HepG2 (cell line): ENCODE data around the gene SHTN1. TPM values are rescaled to one million over a fixed set of nuclear protein-coding genes. Genes with fewer than 3 reads are reported as not detected.
A peak's percentile ranks its signal among the peaks of the same experiment; 100 is the strongest.

Experiments
- CBFB ChIP-seq: sonication (generic); formaldehyde crosslinking; IDR thresholded peaks from 2 replicates; pipeline ENCODE4 v1.4.0; 2020; ENCODE audit warnings: missing genetic modification reagents
- CCDC6 ChIP-seq: sonication (generic); formaldehyde crosslinking; IDR thresholded peaks from 2 replicates; pipeline ENCODE4 v1.8.1; 2022; ENCODE audit warnings: mild to moderate bottlenecking, missing genetic modification reagents, moderate library complexity
- DNMT1 ChIP-seq: sonication (generic); formaldehyde crosslinking; IDR thresholded peaks from 2 replicates; pipeline ENCODE4 v1.5.1; 2020; ENCODE audit warnings: mild to moderate bottlenecking, missing genetic modification reagents
- ELF4 ChIP-seq: sonication (generic); formaldehyde crosslinking; IDR thresholded peaks from 2 replicates; pipeline ENCODE4 v1.5.0; 2020; ENCODE audit warnings: missing genetic modification reagents, mild to moderate bottlenecking, moderate library complexity, borderline replicate concordance
- GPN1 ChIP-seq: sonication (generic); formaldehyde crosslinking; IDR thresholded peaks from 2 replicates; pipeline ENCODE4 v1.5.1; 2020; ENCODE audit warnings: missing genetic modification reagents, borderline replicate concordance
- HHEX ChIP-seq: IDR thresholded peaks from 2 replicates; pipeline ENCODE4 v1.6.1; 2016; ENCODE audit warnings: control low read depth
- HMGXB4 ChIP-seq, 2 experiments: sonication (generic) in 1 of 2; formaldehyde crosslinking in 1 of 2; IDR thresholded peaks; 2 replicates each; pipeline versions ENCODE4 v1.4.0 to v1.6.1; 2018 to 2020; ENCODE audit warnings: missing genetic modification reagents in 2 of 2, borderline replicate concordance in 1 of 2, low read depth in 1 of 2, mild to moderate bottlenecking in 1 of 2, missing biosample characterization in 1 of 2
- HOXD1 ChIP-seq: sonication (generic); formaldehyde crosslinking; IDR thresholded peaks from 2 replicates; pipeline ENCODE4 v1.5.0; 2020; ENCODE audit warnings: missing genetic modification reagents
- KAT7 ChIP-seq: IDR thresholded peaks from 2 replicates; pipeline ENCODE4 v1.6.1; 2018; ENCODE audit warnings: borderline replicate concordance, missing compliant biosample characterization
- MYC ChIP-seq: sonication (generic); formaldehyde crosslinking; IDR thresholded peaks from 2 replicates; pipeline ENCODE4 v1.9.0; 2021; ENCODE audit warnings: missing genetic modification reagents, borderline replicate concordance
- RBM22 ChIP-seq: fragments of 200-400 bp; formaldehyde crosslinking; optimal IDR thresholded peaks from 2 replicates; pipeline ENCODE3; 2017; ENCODE audit warnings: mild to moderate bottlenecking, low read length, moderate library complexity
- REPIN1 ChIP-seq: sonication (generic); formaldehyde crosslinking; IDR thresholded peaks from 2 replicates; pipeline ENCODE4 v1.8.0; 2022; ENCODE audit warnings: missing genetic modification reagents, low read depth, mild to moderate bottlenecking, borderline replicate concordance
- RNF2 ChIP-seq: fragments of 450-650 bp; conservative IDR thresholded peaks from 2 replicates; pipeline ENCODE4 v1.6.1; 2016; ENCODE audit warnings: low read depth
- SAFB2 ChIP-seq: sonication (generic); formaldehyde crosslinking; IDR thresholded peaks from 2 replicates; pipeline ENCODE4 v1.5.1; 2020; ENCODE audit warnings: missing genetic modification reagents, low read depth, mild to moderate bottlenecking, borderline replicate concordance
- SALL2 ChIP-seq: sonication (generic); formaldehyde crosslinking; IDR thresholded peaks from 2 replicates; pipeline ENCODE4 v1.8.1; 2023; ENCODE audit warnings: mild to moderate bottlenecking, missing genetic modification reagents, inconsistent platforms
- TBL1XR1 ChIP-seq: fragments of 150-350 bp; IDR thresholded peaks from 2 replicates; pipeline ENCODE4 v1.6.1; 2014; ENCODE audit warnings: borderline replicate concordance, low read length; ENCODE audit not compliant: partially characterized antibody
- TFAP4 ChIP-seq: sonication (generic); IDR thresholded peaks from 2 replicates; pipeline ENCODE4 v1.6.1; 2016; ENCODE audit warnings: low read depth, borderline replicate concordance
- ZFP90 ChIP-seq: sonication (generic); formaldehyde crosslinking; IDR thresholded peaks from 2 replicates; pipeline ENCODE4 v1.8.0; 2022; ENCODE audit warnings: missing genetic modification reagents, mild to moderate bottlenecking, inconsistent platforms, borderline replicate concordance
- ZMYM2 ChIP-seq: sonication (generic); formaldehyde crosslinking; IDR thresholded peaks from 2 replicates; pipeline ENCODE4 v1.8.0; 2022; ENCODE audit warnings: mild to moderate bottlenecking, missing genetic modification reagents
- ZNF292 ChIP-seq: sonication (generic); formaldehyde crosslinking; IDR thresholded peaks from 2 replicates; pipeline ENCODE4 v1.8.1; 2022; ENCODE audit warnings: mild to moderate bottlenecking, low read depth, missing genetic modification reagents, borderline replicate concordance
- ZNF33A ChIP-seq: sonication (generic); formaldehyde crosslinking; IDR thresholded peaks from 2 replicates; pipeline ENCODE4 v1.5.1; 2020; ENCODE audit warnings: missing genetic modification reagents, mild to moderate bottlenecking, moderate library complexity, borderline replicate concordance
- ZNF530 ChIP-seq: sonication (generic); formaldehyde crosslinking; IDR thresholded peaks from 2 replicates; pipeline ENCODE4 v1.5.0; 2020; ENCODE audit warnings: low read depth, mild to moderate bottlenecking, missing genetic modification reagents
- ZNF574 ChIP-seq: sonication (generic); formaldehyde crosslinking; IDR thresholded peaks from 2 replicates; pipeline ENCODE4 v1.4.0; 2020; ENCODE audit warnings: missing genetic modification reagents
- ZNF674 ChIP-seq: sonication (generic); formaldehyde crosslinking; IDR thresholded peaks from 2 replicates; pipeline ENCODE4 v1.5.0; 2020; ENCODE audit warnings: low read depth, mild to moderate bottlenecking, missing genetic modification reagents
- ZNF746 ChIP-seq: sonication (generic); formaldehyde crosslinking; IDR thresholded peaks from 2 replicates; pipeline ENCODE4 v1.8.0; 2022; ENCODE audit warnings: mild to moderate bottlenecking, missing genetic modification reagents
- ZNF879 ChIP-seq: sonication (generic); formaldehyde crosslinking; IDR thresholded peaks from 2 replicates; pipeline ENCODE4 v1.8.1; 2023; ENCODE audit warnings: missing genetic modification reagents
- polyA plus RNA-seq, 8 experiments: library from polyadenylated mRNA; depleted of rRNA in 3 of 8; stranded (reverse) in 7 of 8; unstranded in 1 of 8; fragments of >200 nt; fragmentation: Illumina TruSeq in 4 of 8; extraction: Trizol in 4 of 8; gene quantifications; 2 replicates each; pipeline versions ENCODE4 v1.2.1 to v1.2.3, GENCODE V29; 2011 to 2016; ENCODE audit warnings: low read depth in 4 of 8, missing spikeins in 1 of 8, mixed read lengths in 1 of 8; ENCODE audit not compliant: insufficient read depth in 1 of 8
- total RNA-seq, 5 experiments: library from RNA; depleted of rRNA; stranded (reverse); fragments of >200 nt; fragmentation: Illumina TruSeq; extraction: Trizol; gene quantifications; 2 replicates each; pipeline ENCODE4 v1.2.3, GENCODE V29; 2016; ENCODE audit warnings: low read depth in 1 of 5

Gene SHTN1
- total and polyA plus RNA-seq, 2 of the 13 experiments (the other 11 are each of a cell fraction or from before 2014, with no cell fraction given), result 11.3 to 15.6 TPM

- peak; percentile 56; the same call in 1 of the 2 replicates for TF ChIP-seq MYC (CRISPR knock-in tag)
- no peak for TF ChIP-seq HHEX
- TF ChIP-seq ZNF33A (CRISPR knock-in tag), result no peak
- peak; percentile 61 for TF ChIP-seq ZMYM2
- no peak for TF ChIP-seq ZFP90 (CRISPR knock-in tag)
- no peak for TF ChIP-seq ZNF674
- TF ChIP-seq KAT7 (CRISPR knock-in tag), result no peak
- TF ChIP-seq TBL1XR1, result no peak
- peak; percentile 69; the same call in 1 of the 2 replicates for TF ChIP-seq ZNF292 (CRISPR knock-in tag)
- TF ChIP-seq ZNF530, result no peak
- no peak for TF ChIP-seq SALL2 (CRISPR knock-in tag)
- 0 out of 2 replicates have a peak, but pooled peaks have one; percentile 38 for TF ChIP-seq ZNF746
- peak; percentile 51; the same call in 1 of the 2 replicates for TF ChIP-seq CBFB
- TF ChIP-seq HMGXB4 (CRISPR knock-in tag; IDR thresholded peaks at IDR 0.05; ENCODE audit: borderline replicate concordance in 1 of 2, low read depth in 1 of 2), result 0 out of 4 replicates have a peak, but pooled peaks of 1 of the 2 experiments have one; percentile 6
- TF ChIP-seq ZNF574, result peak; percentile 10; the same call in 1 of the 2 replicates
- TF ChIP-seq RBM22, result no peak
- no peak for TF ChIP-seq GPN1 (CRISPR knock-in tag)
- TF ChIP-seq HOXD1 (CRISPR knock-in tag), result no peak
- 0 out of 2 replicates have a peak, but pooled peaks have one; percentile 7 for TF ChIP-seq SAFB2 (CRISPR knock-in tag)
- no peak for TF ChIP-seq DNMT1 (CRISPR knock-in tag)
- peak; percentile 63; the same call in 1 of the 2 replicates for TF ChIP-seq RNF2
- TF ChIP-seq CCDC6 (CRISPR knock-in tag), result no peak
- 0 out of 2 replicates have a peak, but pooled peaks have one; percentile 46 for TF ChIP-seq ZNF879 (CRISPR knock-in tag)
- peak; percentile 54; the same call in 1 of the 2 replicates for TF ChIP-seq ELF4
- no peak; the same call in 1 of the 2 replicates for TF ChIP-seq REPIN1
- peak; percentile 62; the same call in 1 of the 2 replicates for TF ChIP-seq TFAP4
These were observed 604 bp upstream of the SHTN1 start (continued) for GRCh38 chr10:117005527-117006055.
